ENCODE results near the gene LSM10.
A peak's percentile ranks its signal among the peaks of the same experiment; 100 is the strongest.

Gene LSM10

DNA sequence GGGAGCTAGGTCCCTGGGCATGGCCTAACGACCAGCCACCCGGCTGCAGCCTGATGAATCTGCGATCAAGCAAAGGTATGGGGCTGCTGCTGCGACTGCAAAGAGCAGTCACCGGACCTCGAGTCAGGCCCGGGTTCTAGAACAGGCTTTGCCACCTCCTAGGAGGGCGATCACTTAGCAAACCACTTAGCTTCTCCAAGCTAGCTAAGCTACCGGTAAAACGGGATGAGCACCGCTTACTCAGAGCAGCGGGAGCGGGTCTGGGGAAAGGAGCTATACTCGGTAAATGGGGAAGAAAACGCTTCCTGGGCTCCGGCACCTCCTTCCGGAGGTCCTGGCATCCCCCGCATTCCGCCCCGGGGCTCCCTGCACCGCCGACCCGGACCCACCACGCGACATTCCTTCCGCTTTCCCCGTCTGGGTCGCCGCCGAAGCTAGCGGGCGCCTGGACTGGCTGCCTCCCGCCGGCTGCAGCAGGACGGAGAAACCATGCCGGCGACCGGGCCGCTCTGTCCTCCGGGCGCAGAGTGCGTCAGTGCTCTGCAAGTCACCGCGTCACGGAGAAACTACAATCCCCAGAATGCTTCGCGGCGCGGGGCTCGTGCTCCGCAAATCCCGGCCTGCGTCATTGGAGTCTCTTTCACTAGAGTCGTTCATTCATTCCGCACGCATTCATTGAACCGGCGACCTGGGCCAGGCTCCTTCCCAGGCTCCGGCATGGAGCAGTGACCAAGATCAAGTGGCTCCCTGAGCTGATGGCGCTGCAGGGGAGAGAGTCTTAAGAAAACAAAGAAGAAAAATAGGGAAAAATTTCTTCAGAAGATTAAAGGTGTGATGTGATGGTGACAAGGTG lies at the start of gene LSM10:
Gene LSM10 (minus strand): TSS at position 531 of the 853 bp plus-strand sequence. CDS start 3,779 bp downstream, outside the sequence.
- DNase-seq, result peak; percentile 85

DNA sequence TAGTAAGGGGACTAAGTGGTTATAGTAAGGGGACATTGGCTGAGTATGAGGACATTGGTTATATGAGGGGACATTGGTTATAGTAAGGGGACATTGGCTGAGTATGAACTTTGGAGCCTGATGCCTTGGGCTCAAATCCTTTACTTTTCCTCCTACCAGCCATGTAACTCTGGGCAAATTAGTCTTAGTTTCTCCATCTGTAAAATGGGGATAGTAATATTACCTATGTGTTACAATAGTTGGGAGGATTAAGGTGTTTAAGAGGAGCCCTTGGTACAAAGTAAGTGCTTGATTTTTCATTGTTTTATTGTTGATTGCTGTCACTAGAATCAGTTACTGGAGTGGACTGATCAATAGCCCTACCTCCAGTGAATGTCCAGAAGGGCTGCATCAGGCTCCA lies 49.7 kb upstream of the LSM10 start:
- no peak for DNase-seq

DNA sequence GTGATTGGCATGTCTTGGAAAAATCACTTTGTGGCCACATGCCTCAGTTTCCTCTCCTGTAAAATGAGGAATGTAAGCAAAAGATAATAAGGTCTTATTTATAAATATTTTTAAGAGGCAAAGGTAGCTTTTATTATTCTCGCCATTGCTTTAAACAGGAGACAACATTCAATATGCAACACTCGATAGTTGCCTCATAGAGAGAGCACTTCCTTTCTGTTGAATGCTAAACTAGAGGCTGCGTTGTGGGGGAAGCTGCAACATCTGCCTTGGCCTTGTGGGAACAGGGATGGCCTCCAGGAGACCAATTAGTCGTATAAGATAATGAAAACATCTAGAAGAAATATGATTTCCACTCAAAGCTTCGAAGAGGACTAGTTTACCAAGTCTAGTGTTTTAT lies 49.0 kb upstream of the LSM10 start:
- no peak for DNase-seq

DNA sequence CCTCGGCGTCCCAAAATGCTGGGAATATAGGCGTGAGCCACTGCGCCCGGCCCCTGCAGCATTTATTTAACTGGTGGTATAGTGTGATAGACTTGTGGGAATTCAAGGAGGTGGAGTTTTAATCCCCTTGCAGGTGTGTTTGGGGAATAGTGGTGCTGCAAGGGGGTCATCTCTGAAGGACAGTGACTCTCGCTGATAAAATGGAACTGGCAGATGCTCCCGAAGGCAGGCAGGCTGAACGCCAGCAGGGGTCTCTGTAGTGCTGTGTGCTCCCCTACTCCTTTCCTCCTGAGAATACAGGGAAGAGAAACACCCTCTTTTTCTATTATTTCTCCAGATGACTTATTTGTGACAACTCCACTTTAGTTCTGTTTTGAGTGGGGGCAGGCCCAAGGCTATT lies 48.6 kb upstream of the LSM10 start:
- DNase-seq, result no peak

DNA sequence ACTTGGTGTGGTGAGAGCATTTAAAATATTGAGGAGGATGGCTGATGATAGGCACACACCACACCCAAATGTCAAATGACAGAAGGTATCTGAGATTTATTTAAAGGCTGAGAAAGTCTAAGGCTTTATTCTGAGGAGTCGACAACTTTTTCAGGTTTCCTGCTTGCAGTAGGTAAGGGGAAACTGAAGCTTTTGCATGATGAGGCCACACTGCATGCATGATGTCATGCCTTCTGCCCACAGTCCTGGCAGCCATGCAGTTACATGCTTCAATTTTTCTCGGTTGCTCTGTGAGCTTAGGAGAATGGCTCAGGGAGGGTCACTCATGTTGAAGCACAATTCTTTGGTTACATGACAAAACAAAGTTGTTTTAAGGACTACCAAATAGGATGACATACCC lies 45.6 kb upstream of the LSM10 start:
- no peak for DNase-seq

DNA sequence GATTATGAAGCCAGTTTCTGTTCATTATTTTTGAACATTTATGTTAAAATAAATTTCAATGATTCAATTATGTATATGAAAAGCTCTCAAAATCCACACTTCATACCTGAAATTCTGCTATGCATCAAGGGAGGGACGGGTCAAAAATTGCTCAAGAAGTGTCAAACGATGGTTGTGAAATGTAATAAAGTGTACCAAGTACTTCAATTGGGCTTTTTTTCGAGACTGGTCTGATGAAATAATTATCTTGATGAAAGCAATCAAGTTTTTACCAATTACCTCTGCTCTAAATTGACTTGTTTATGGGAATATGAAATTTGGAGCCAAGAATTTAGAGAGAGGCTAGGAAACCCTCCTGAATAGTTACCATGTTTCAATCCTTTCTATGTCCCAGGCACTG lies 44.6 kb upstream of the LSM10 start:
- DNase-seq, result no peak

DNA sequence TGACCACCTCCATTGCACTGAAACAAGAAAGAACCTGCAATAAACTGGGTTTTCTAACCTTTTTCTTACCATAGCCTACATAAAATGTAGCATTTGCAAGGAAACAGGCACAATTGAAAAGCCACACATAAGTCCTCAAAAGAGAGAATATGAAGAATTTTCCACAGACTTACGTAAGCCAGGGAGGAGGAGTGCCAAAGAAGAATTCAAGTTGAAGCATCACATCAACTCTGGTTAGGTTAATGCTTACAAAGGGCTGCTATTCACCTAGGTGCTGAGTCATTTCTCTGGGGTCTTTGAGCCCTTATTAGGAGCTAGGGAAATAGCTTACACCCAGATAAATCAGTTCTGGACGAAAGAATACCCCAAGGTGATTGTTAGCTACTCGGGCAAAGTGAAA lies 42.9 kb upstream of the LSM10 start:
- no peak for DNase-seq

DNA sequence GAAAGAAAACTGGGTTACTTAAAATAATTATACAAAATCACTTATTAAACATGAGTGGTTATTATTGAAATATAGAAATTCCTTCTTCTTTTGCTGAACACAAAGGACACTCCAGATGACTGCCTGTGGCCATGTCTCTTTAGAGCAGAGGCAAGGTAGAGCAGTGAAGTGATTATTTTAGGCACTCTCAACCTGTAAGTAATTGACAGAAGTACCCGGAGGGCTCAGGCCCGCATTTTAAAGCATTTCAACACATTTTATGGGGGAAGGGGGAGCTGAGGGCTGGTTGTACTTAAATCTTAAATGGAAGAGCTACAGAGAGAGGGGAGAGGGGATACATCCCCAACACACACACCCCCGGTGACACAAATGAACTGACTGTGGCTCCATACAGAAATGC lies 42.3 kb upstream of the LSM10 start:
- no peak for DNase-seq

DNA sequence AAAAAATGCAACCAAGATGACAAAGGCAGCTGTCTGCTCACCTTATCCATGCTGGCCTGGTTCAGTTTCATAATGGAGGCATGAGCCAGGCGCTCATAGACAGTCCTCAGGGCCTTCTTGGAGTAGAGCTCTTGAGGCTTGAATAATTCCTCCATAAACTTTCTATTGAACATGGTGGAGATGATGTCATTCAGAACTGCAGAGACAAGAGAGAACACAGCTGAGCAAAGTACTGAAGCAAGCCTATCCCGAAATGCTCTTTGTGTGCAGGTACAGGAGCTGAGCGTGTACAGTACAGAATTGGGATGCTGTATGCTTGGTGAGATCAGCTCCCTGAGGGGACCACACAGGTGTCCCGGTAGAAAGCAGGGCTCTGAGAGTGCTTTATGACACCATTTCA lies 41.0 kb upstream of the LSM10 start:
- DNase-seq, result no peak

DNA sequence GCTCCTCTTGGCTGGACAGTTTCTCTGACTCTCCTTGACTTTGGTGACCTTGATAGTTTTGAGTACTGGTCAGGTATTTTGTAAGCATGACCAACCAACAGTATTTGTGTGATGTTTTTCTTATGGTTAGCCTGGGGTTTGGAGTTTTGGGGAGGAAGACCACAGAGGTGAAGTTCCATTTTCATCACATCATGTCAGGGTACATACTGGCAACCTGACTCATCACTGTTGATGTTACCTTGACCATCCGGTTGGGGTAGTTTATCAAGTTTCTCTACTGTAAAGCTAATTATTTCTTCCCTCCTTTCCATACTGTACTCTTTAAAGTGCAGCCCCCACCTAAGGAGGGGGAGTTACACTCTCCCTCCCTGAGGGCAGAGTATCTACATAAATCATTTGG lies 39.1 kb upstream of the LSM10 start:
- DNase-seq, result no peak

DNA sequence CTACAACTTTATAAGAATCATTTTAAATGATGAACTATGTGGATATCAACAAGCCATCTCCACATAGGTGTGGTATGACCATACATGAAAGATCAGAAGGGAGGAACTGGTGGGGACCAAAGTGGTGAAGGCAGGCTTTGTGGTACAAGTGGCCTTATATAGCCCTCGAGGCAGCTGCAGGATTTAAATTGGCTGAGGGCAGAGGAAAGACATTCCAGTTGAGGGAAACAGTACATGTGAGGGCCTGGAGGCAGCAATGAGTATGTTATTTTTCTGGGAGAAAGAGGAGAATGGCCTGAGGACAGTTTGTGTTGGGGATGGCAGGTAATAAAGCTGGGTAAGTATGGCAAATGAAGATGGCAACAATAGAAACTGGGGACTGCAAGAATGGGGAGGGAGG lies 35.4 kb upstream of the LSM10 start:
- DNase-seq, result no peak

DNA sequence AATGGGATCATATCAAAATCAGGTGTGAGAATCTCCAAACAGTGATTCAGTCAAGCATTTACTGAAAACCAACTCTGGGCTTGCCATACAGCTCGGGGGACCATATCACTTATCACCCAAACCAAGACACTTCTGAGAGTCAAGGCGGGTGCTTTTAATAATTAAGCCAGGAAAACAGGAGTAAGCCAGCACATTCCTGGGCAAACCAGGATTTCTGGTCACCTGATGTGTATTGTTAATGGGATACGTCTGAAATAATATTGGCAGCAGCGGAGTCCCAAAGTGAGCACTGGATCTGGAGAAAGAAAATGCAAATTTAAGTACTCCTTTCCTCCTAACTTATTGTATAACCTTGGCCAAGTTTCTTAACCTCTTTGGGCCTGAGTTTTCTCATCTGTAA lies 34.9 kb upstream of the LSM10 start:
- no peak for DNase-seq

DNA sequence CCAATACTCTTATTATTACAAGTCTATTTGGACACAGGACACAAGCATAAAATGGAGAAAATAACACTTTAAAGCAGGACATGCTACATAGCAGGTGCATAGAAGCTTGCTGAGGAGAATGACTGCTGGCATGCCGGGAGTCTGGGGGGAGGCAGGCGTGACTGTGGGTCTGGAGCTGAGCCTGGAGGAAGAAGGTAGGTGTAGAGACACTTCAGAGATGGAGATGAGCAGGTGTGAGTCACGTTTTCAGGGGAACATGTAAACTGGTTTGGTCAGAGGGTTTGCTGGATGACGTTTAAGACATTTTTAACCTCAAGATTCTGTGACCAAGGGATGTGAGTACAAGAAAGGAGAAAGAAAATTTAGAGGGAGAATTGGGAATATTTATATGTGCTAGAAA lies 28.1 kb upstream of the LSM10 start:
- DNase-seq, result no peak

DNA sequence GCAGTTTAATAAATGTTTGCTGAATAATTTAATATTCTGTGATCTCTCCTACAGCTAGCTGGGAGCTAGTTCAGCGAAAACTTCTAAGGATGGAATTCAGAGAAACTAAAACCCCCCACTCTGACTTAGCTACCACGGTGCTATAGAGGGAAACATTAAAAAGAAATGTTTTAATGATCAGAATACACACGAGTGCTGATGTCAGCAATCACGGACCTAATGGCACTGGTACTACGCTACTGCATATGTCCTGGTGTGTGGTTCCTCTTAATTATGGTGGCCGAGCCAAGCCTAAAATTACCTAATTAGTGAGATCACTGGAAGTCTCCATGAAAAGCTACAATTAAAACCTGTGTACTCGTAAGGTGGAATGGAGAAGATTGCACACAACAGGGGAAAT lies 23.9 kb upstream of the LSM10 start:
- no peak for DNase-seq

DNA sequence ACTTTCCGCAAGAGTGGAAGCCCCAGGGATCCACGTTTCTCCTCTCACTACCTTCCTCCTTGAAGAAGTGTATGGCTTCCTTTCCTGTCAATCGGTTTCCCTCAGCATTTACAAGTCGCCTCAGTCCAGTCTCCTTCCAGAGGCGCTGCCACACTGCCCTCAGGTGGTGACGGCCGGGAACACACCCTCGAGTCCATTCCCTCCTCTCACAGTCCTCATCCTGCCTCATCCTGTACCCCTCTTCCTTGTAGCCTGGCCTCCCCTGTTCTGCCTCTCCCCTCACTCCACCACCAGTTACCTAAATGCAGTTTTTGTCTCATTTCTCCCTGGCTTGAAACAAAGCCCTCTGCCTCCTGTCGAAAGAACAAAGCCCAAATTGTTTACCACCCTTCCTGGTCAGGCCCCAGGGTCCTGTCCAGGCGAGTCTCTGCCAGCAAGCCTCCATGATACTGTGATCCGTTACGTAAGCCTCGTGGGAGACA lies 23.2 kb upstream of the LSM10 start:
- DNase-seq, result peak; percentile 77

DNA sequence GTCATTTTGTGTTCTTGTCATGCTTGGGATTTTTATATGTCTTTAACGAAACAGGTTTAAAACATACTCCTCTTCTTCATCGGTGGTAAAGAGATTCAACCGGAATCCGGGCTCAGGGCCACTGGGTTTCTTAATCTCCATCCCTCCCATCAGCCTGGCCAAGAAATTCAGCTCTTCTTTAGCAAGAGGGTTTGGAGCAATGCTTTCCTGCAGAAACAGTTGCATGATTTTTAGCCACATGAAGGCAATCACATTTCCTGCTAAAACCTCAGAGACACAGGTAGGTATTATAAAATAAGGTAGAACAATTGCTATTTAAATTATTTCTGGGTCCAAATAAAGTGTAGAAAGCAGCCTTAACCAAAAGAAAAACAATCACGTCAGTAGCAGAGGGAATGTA lies 22.7 kb upstream of the LSM10 start:
- no peak for DNase-seq

DNA sequence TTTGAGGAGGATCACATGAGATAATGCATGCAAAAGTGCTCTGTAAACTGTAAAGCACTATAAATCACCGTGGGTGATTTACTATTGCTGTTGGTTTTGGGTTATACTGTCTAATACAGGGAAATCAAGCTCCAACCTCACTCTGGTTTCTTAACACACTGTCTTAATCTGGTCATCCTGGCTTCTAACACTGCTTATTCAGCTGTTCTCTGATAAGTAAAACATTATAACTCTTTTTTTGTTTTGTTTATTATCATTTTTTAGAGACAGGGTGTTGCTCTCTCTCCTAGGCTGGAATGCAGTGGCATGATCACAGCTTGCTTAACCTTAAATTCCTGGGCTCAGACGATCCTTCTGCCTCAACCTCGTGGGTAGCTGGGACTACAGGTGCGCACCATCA lies 21.9 kb upstream of the LSM10 start:
- no peak for DNase-seq

DNA sequence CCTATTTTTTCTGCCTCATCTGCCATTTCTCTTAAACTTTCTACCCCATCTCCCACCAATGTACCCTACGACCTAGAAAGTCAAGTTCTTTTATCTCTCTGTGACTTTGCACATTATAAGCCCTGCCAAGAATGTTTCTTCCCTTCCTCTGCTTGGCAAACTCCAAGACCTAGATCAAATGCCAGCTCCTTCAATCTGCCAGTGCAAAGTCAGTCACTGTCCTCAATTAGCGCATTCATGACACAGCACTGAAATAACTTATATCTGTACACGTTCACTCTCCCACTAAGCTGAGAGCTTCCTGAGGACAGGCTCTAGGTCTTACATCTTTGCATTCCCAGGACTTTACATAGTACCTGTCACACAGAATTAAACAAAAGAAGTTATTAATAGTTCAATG lies 21.4 kb upstream of the LSM10 start:
- DNase-seq, result no peak

DNA sequence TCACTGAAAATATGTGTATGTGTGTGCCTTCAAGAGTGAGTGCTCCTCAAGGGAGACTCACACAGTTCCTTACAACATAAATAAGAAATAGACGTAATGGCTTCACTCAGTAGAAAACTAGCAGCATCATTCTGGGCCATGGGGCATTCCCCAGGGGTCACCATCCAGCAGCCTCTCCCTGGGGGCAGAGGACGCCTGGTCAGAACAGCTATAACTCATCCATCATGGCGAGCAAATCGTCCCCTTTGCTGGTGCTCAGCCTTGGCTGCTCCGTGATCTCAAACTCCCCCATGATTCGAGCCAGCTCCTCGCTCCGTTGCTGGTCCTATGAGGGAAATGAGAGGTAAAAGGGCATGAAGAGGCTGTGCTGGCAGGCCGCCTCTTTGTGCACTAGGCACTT lies 20.2 kb upstream of the LSM10 start:
- no peak for DNase-seq

DNA sequence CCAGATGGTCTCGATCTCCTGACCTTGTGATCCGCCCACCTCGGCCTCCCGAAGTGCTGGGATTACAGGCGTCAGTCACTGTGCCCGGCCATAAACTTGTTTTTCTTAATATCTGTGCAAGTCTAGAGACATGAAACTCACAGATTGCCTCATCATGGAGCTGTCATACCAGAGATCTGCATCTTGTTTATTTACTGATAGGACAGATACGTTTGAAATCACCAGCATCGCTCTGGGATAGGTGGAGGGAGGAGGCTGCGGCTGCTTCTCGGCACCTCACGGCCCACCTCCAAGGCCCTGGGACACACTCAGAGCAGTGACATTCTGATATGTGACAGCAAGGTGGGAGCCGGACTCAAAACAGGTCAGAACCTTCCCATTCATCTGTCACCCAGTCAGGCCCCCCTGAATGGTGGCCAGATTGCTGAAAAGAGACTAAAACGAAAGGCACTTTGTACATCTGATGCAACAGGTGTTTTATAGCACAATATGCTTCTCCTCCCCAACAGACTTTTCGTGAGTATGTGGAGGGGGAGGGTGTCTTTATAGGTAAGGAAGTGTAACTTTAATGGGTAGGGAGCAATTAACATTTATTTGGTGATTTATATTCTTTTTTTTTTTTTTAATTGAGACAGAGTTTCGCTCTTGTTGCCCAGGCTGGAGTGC lies 18.1 kb upstream of the LSM10 start:
- no peak for DNase-seq

DNA sequence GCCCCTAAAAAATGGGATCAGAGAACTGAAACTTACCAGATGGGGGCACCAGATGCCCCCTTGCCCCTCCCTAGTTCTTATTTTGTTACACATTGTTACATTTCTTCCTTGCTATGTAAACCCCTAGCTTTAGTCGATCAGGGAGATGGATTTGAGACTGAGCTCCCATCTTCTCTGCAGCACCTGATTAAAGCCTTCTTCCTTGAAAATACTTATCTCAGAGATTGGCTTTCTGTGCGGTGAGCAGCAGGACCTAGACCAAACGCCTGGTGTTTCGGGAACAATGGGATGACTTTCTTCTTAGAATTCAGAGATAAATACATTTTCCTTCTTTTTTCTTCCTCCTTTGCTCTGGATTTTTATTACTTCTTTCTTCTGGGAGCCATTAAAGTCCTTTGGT lies 16.7 kb upstream of the LSM10 start:
- no peak for DNase-seq

DNA sequence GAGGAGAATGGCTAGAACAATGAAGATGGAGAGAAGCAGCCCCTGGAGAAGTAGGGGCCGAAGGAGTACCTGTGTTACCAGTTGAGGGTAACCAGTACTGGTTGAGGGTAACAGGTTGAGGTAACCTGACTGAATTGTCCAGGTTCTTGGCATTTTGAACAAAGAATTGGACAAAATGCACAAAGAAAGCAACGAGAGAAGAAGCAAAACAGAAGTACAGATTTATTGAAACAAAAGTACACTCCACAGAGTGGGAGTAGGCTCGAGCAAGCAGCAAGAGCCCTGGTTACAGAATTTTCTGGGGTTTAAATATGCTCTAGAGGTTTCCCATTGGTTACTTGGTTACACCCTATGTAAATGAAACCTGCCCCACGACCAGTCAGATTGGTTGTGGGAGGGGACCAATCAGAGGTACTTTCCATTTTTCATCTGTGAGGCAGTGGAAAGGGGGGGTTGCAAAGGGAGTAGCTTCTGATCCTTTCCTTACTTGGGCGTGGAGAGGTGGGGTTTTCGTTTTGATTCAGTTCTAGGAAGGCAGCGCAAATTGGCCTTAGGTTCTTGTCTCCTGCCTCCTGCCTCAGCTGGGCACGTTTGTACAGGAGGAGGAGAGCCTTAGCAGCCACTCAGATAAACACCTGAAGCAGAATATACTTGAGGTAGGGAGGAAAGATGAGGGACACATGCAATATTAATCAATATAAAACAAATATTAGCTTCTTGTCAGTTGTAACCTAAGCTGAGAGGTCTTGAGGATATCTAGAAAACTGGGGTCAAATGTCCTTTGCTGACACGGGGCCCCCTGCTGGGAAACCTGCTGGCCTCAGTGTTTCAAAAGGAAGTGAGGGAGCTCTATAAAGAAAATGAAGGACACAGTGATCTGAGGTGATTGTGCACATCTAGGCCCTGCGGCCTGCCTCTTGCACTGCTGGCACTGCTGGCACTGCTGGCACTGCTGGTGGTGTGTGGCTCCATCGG lies 14.3 kb upstream of the LSM10 start:
- no peak for DNase-seq

DNA sequence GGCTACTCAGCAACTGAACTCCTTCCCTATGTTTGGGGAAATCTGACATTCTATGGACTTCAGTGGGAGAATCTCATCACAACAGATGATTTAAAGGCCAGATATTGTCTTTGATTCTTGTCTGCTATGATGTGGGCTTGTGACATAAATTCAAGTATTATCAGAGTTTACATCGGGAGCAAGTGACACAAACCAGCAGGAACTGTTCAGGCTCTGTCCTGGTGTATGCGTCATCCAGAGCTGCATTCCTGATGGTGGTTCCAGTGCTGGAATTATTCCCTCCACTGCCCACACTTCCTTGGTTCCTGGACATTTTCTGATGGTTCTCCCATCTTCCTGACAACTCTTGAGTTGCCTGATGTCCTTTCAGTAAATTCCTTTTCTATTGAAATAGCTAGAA lies 10.8 kb upstream of the LSM10 start:
- no peak for DNase-seq
